ENCODE results near the gene TOX3. TPM values are rescaled to one million over a fixed set of nuclear protein-coding genes. Genes with fewer than 3 reads are reported as not detected.

Gene TOX3
- total and polyA plus RNA-seq, 2 of the 13 experiments (the other 11 are each of a cell fraction or from before 2014, with no cell fraction given), result 14.5 to 98.6 TPM

DNA sequence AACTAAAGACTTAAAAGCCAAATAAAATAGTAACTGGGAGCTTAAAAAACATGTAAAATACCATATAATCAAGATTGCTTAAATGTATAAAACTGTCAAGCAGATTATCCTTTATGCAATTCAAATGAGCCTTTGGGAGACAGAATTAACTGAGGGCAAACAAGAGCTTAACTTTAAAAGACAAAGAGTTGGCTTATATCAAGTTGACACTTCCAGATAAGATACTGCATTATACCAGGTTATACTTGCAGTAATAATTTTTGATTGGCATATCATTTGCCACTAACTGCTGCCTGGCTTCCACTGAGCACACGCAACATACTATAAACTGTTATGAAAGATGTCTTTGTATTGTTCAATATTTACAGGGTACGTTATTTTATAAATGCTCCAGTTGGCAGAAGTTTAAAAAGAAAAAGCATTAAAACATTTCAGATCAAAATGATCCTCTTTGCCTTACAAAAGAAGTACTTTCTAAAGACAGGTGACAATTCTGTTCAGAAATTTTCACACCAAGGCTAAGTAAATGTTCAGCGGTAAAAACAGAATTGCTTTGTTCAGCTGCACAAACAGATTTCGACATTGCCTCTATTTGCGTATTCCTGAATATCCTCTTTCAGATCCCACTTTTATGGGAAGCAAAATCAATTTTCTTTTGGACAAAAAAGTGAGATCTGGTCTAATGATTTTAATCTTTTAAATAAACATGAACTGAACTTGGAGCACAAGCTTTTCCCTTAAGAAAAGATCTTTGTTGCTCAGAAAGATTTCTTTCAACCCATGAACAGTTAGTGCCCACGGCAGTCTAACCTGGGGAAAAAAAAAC is 50.7 kb downstream of the TOX3 start (continued):
- no peak for TF ChIP-seq ZNF598 (CRISPR knock-in tag; IDR thresholded peaks at IDR 0.05; ENCODE audit: borderline replicate concordance)
- TF ChIP-seq MLLT10 (CRISPR knock-in tag; IDR thresholded peaks at IDR 0.05), result no peak
- TF ChIP-seq TBX2 (CRISPR knock-in tag; IDR thresholded peaks at IDR 0.05; ENCODE audit: borderline replicate concordance), result peak; percentile 98
- no peak for TF ChIP-seq ZNF3 (CRISPR knock-in tag; IDR thresholded peaks at IDR 0.05)
- no peak for TF ChIP-seq ZNF407 (CRISPR knock-in tag; IDR thresholded peaks at IDR 0.05; ENCODE audit: not compliant biosample characterization)
- TF ChIP-seq ZNF644 (CRISPR knock-in tag; IDR thresholded peaks at IDR 0.05; ENCODE audit: low read depth), result peak; percentile 22; the same call in 1 of the 2 replicates
- no peak for TF ChIP-seq AKAP8 (CRISPR knock-in tag; IDR thresholded peaks at IDR 0.05)
- TF ChIP-seq ZBTB40 (IDR thresholded peaks at IDR 0.05), result no peak
- TF ChIP-seq ZBTB40 (CRISPR knock-in tag; IDR thresholded peaks at IDR 0.05), result no peak; the same call in 1 of the 2 replicates
- TF ChIP-seq, protein P1, sequence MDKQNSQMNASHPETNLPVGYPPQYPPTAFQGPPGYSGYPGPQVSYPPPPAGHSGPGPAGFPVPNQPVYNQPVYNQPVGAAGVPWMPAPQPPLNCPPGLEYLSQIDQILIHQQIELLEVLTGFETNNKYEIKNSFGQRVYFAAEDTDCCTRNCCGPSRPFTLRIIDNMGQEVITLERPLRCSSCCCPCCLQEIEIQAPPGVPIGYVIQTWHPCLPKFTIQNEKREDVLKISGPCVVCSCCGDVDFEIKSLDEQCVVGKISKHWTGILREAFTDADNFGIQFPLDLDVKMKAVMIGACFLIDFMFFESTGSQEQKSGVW (CRISPR knock-in tag; IDR thresholded peaks at IDR 0.05; ENCODE audit: borderline replicate concordance), result no peak
